ENCODE results near the gene GLRX. TPM values are rescaled to one million over a fixed set of nuclear protein-coding genes. Genes with fewer than 3 reads are reported as not detected.
A peak's percentile ranks its signal among the peaks of the same experiment; 100 is the strongest.
"Not testable (repeated sequence)": the region's sequence is repeated elsewhere in the genome, so short reads cannot be mapped to it uniquely, and the experiment has no call there.

Gene GLRX
- total and polyA plus RNA-seq, 11 donors: 69.7 to 293 (median 116) TPM

- Histone ChIP-seq H3K27ac (peak overlapping the region; percentile 82 to 97 (median 90)), H3K4me1 (peaks cover 0 to 61% (median 37%) of the 10 kb centered on the region in 12 donors), H3K27me3 (no peaks in the 10 kb centered on the region), H3K36me3 (no peaks in the 10 kb centered on the region), H3K9me3 (no peaks in the 10 kb centered on the region), H3K4me3 (no peak overlapping the region)
- intact Hi-C loops (cut with DNase I): loop anchor here in 7 of 10 donors (5.0 to 10.0 kb wide), 7 partner anchors 105 to 855 kb away; partner anchors contain the start of gene ELL2 (in 2 of the 7)
- 33 to 53% (median 41%) methylated on average over 12 of the region's 12 CpGs for WGBS, 4 donors
- TF ChIP-seq CTCF (IDR thresholded peaks at IDR 0.05) (no peak), POLR2A (IDR thresholded peaks at IDR 0.05) (no peak)
- DNase-seq (peak; percentile 45 to 84 (median 83)), ATAC-seq (peak; percentile 50 to 71 (median 62))
These were observed 34.8 kb upstream of the GLRX start for GRCh38 chr5:95857185-95857945.

GRCh38 chr5:95856501-95856981 lies 34.0 kb upstream of the GLRX start:
- intact Hi-C loops (cut with DNase I): loop anchor here in 7 of 10 donors (5.0 to 10.0 kb wide), 7 partner anchors 106 to 856 kb away; partner anchors contain the start of gene ELL2 (in 2 of the 7)

GRCh38 chr5:95853490-95853889 lies 31.0 kb upstream of the GLRX start:
- no peaks in the 10 kb centered on the region for H3K36me3 ChIP-seq
- H3K27ac ChIP-seq: no peak overlapping the region
- H3K27me3 ChIP-seq: no peaks in the 10 kb centered on the region
- intact Hi-C loops (cut with DNase I): loop anchor here in 1 of 10 donors (10.0 kb wide), 1 partner anchor 751 kb away; no protein-coding TSS in a partner anchor
- TF ChIP-seq CTCF (IDR thresholded peaks at IDR 0.05) (no peak), POLR2A (IDR thresholded peaks at IDR 0.05) (no peak)
- H3K4me1 ChIP-seq: peaks cover 0 to 28% (median 21%) of the 10 kb centered on the region in 12 donors
- no peaks in the 10 kb centered on the region for H3K9me3 ChIP-seq
- DNase-seq (no peak), ATAC-seq (no peak)
- 59 to 71% (median 64%) methylated on average over 3 of the region's 3 CpGs for WGBS, 4 donors
- no peak overlapping the region for H3K4me3 ChIP-seq

More at GRCh38 chr5:95856501-95856981, 34.0 kb upstream of the GLRX start:
- ATAC-seq: peak; percentile 38 to 74 (median 65)
- Histone ChIP-seq H3K4me1 (peaks cover 0 to 53% (median 31%) of the 10 kb centered on the region in 12 donors), H3K4me3 (no peak overlapping the region), H3K36me3 (no peaks in the 10 kb centered on the region), H3K9me3 (no peaks in the 10 kb centered on the region), H3K27ac (peak overlapping the region; percentile 82 to 97 (median 90)), H3K27me3 (no peaks in the 10 kb centered on the region)
- TF ChIP-seq POLR2A (IDR thresholded peaks at IDR 0.05) (no peak), CTCF (IDR thresholded peaks at IDR 0.05) (no peak)
- 42 to 59% (median 54%) methylated on average over 7 of the region's 7 CpGs for WGBS, 4 donors
- peak in 4 of 5 donors; percentile 30 to 74 (median 45) for DNase-seq

GRCh38 chr5:95852567-95852966 lies 30.0 kb upstream of the GLRX start:
- Histone ChIP-seq H3K27me3 (no peaks in the 10 kb centered on the region), H3K9me3 (no peaks in the 10 kb centered on the region), H3K4me1 (peaks cover 0 to 19% (median 11%) of the 10 kb centered on the region in 12 donors), H3K4me3 (no peak overlapping the region), H3K36me3 (no peaks in the 10 kb centered on the region), H3K27ac (no peak overlapping the region)
- ATAC-seq (no peak), DNase-seq (no peak)
- no peak for TF ChIP-seq CTCF (IDR thresholded peaks at IDR 0.05)
- TF ChIP-seq POLR2A (IDR thresholded peaks at IDR 0.05): no peak
- WGBS, 4 donors: 93 to 96% (median 95%) methylated on average over 5 of the region's 5 CpGs
- intact Hi-C loops (cut with DNase I): loop anchor here in 1 of 10 donors (10.0 kb wide), 1 partner anchor 752 kb away; no protein-coding TSS in a partner anchor

GRCh38 chr5:95851141-95851540 lies 28.6 kb upstream of the GLRX start:
- not testable (repeated sequence) for H3K27me3 ChIP-seq, H3K9me3 ChIP-seq, DNase-seq, H3K4me3 ChIP-seq, H3K27ac ChIP-seq, ATAC-seq, H3K36me3 ChIP-seq, H3K4me1 ChIP-seq
- intact Hi-C loops (cut with DNase I): loop anchor here in 1 of 10 donors (10.0 kb wide), 1 partner anchor 754 kb away; no protein-coding TSS in a partner anchor
- WGBS, 4 donors: 95 to 99% (median 96%) methylated on average over 11 to 34 of the region's 34 CpGs

All from heart left ventricle (tissue), 16 donors.